ENCODE results near the gene PIP4P1.
A peak's percentile ranks its signal among the peaks of the same experiment; 100 is the strongest.
"Not testable (repeated sequence)": the region's sequence is repeated elsewhere in the genome, so short reads cannot be mapped to it uniquely, and the experiment has no call there.

PIP4P1 gene

GRCh38 chr14:20461225-20462141, at the start of gene PIP4P1:
Gene PIP4P1 (minus strand): TSS chr14:20461434. CDS start chr14:20461325, 109 bp downstream.
- DNase-seq = peak; percentile 97

- DNase-seq = no peak
Observed at GRCh38 chr14:20508367-20508766, 47.1 kb upstream of the PIP4P1 start.

GRCh38 chr14:20507537-20507936, 46.3 kb upstream of the PIP4P1 start:
- not testable (repeated sequence) for DNase-seq

GRCh38 chr14:20506752-20507151, 45.5 kb upstream of the PIP4P1 start:
- DNase-seq = not testable (repeated sequence)

- not testable (repeated sequence) for DNase-seq
Observed at GRCh38 chr14:20506276-20506675, 45.0 kb upstream of the PIP4P1 start.

- DNase-seq = no peak
Observed at GRCh38 chr14:20503898-20504297, 42.7 kb upstream of the PIP4P1 start.

- no peak for DNase-seq
Observed at GRCh38 chr14:20501346-20501745, 40.1 kb upstream of the PIP4P1 start.

- DNase-seq = no peak
Observed at GRCh38 chr14:20499881-20500280, 38.6 kb upstream of the PIP4P1 start.

GRCh38 chr14:20499108-20499507, 37.9 kb upstream of the PIP4P1 start:
- DNase-seq = no peak

- no peak for DNase-seq
Observed at GRCh38 chr14:20498622-20499021, 37.4 kb upstream of the PIP4P1 start.

GRCh38 chr14:20494935-20495766, 33.9 kb upstream of the PIP4P1 start:
- no peak for DNase-seq

GRCh38 chr14:20493634-20494033, 32.4 kb upstream of the PIP4P1 start:
- DNase-seq = no peak

GRCh38 chr14:20492486-20492885, 31.3 kb upstream of the PIP4P1 start:
- no peak for DNase-seq

- DNase-seq = no peak
Observed at GRCh38 chr14:20490563-20490962, 29.3 kb upstream of the PIP4P1 start.

- DNase-seq = no peak
Observed at GRCh38 chr14:20489093-20489994, 28.1 kb upstream of the PIP4P1 start.

- no peak for DNase-seq
Observed at GRCh38 chr14:20487396-20487725, 26.1 kb upstream of the PIP4P1 start.

- DNase-seq = no peak
Observed at GRCh38 chr14:20486684-20487395, 25.6 kb upstream of the PIP4P1 start.

GRCh38 chr14:20485900-20486299, 24.7 kb upstream of the PIP4P1 start:
- no peak for DNase-seq

- DNase-seq = no peak
Observed at GRCh38 chr14:20482382-20482781, 21.1 kb upstream of the PIP4P1 start.

GRCh38 chr14:20478894-20479293, 17.7 kb upstream of the PIP4P1 start:
- DNase-seq = no peak

GRCh38 chr14:20477211-20477876, 16.1 kb upstream of the PIP4P1 start:
- no peak for DNase-seq

GRCh38 chr14:20476776-20477175, 15.5 kb upstream of the PIP4P1 start:
- no peak for DNase-seq
